DMS 273 treated with DMSO at 0.1 percent for 48 hours (cell line): ENCODE data around the gene KRTAP21-2.
"Not testable (repeated sequence)": the region's sequence is repeated elsewhere in the genome, so short reads cannot be mapped to it uniquely, and the experiment has no call there.

Experiments
- DNase-seq: peaks from one replicate; lab custom pipeline; 2025; lab: John Stamatoyannopoulos, UW

The KRTAP21-2 gene

GRCh38 chr21:30747159-30747558 lies at the start of gene KRTAP21-2:
TSS of gene KRTAP21-2 (minus strand) at chr21:30747259. CDS start at chr21:30747202, 57 bp downstream.
- no peak for DNase-seq

- no peak for DNase-seq
These were observed 46.7 kb upstream of the KRTAP21-2 start for GRCh38 chr21:30793581-30794314.

DNA sequence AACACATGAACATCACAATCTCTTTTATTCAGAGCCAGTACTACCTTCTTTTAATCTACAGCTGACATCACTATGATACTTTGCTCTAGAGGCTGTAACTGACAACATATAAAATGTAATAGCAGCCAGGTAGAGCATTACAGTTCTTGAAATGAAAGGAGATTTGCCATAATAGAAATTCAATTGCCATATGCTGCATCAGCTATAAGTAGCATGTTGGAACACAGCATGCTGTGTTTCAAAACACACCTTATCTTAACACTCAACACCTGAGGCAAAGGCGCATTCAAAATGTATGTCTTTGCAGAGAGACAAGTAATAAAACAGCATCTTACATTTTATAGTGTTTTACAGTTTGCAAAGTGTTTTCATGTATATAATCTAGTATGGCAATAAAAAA lies 32.2 kb upstream of the KRTAP21-2 start:
- no peak for DNase-seq

DNA sequence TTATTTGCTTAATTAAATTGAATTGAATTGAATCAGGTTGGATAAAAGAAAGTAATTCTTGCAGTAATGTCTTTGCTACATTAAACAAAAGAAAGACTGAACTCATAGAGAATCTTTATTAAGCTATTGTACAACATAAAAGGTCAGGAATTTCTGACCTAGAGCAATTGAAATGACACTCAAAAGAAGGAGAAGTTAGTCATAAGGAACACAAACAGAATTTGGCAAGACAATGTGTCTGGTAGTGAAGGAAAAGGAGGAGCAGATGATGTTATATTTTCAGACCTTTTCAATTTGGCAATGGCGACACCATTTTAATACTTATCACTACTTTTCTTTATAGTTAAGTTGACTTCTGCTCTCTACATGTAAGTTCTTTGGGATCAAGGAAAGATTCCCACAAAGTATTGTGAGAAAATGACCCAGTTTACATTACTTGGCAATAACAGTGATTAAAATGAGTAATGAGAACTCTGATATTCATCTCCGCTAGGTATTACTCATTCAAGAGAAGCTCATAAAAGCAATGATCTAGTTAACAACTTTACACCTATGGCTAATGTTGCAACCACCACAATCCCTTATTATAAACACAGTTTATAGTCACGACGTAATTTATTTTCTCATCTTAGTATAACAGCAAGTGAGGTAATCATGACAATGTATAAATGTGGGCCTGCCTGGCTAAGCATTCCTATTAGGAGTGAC lies 22.8 kb upstream of the KRTAP21-2 start:
- no peak for DNase-seq

DNA sequence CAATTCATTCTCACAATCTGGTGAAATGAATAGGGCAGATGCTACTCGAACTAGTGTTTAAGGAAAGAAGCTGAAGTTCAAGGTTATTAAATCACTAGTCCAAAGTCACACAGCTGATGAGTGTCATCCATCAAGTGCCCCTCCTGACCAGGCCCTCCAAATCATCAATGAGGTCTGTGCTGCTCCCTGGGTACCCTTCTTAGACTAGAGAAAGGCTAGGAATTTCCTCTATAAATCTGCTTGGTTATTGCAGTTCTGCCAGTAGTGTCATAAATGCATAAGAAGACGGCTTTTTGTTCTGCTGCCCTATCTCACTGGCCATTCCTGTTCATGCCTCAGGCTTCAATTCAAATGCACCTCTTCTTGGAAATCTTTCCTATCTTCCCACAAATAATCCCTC lies 13.7 kb upstream of the KRTAP21-2 start:
- DNase-seq, result no peak

- DNase-seq, result no peak
These were observed 11.2 kb upstream of the KRTAP21-2 start for GRCh38 chr21:30758306-30758705.

DNA sequence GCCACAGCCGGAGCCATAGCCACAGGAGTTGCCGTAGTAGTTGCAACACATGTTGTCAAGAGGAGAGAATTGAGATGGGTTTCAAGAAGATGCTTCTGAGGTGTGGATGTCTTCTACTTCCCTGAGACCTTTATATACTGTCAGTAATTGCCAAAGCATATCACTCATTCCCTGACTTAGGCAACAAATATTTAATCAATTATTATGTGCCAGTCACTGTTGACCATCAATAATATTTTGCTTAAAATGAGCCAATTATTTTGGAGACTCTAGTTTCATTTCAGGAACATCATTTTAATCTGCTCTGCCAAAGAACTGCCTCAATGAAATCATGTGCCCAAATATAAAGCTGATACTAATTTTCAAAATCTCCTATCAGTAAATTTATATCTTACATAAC lies 8.3 kb upstream of the KRTAP21-2 start, which contains the start of gene KRTAP21-1:
Gene KRTAP21-1, minus strand, starts transcription at position 101 of the 400 bp plus-strand sequence. Its CDS starts 50 bp downstream, at position 51.
- not testable (repeated sequence) for DNase-seq

DNA sequence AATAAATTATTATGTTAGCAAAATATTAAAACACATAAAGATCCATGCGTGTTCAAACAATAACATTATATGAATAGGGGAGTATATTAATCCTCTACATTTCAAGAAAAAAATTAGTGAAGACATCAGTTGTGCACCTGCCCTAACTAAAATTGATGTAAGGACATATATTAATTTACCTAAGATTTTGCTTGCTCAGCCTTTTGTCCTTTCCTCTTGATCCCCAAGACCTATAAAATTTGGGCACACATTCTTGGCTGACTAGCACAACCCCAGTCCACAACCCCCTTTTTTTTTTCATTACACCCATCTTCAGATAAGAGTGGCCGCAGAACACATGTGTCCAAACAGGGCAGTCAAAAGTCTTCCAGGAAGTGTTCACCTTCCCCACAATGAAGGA lies 6.6 kb downstream of the KRTAP21-2 start:
- DNase-seq, result no peak

GRCh38 chr21:30733026-30733425 lies 14.0 kb downstream of the KRTAP21-2 start:
- no peak for DNase-seq

- no peak for DNase-seq
These were observed 20.3 kb downstream of the KRTAP21-2 start for GRCh38 chr21:30726726-30727125.

DNA sequence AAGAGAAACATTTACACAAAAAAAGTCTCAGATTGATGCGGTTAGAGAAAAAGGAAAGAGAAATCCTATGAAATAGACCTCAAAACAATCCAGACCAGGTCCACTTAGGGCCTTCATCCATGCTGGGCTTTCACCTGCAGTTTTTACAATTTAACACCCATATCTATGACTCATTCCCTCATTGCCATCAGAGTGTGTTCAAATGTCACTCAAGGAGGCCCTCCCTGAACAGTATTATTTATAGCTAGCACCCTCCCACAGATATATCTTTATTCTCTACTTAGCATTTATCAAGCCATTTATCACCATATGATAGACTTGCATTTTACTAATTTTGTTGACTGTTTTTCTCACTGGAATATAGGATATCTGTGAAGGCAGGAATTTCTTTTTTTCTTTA lies 27.7 kb downstream of the KRTAP21-2 start:
- no peak for DNase-seq

DNA sequence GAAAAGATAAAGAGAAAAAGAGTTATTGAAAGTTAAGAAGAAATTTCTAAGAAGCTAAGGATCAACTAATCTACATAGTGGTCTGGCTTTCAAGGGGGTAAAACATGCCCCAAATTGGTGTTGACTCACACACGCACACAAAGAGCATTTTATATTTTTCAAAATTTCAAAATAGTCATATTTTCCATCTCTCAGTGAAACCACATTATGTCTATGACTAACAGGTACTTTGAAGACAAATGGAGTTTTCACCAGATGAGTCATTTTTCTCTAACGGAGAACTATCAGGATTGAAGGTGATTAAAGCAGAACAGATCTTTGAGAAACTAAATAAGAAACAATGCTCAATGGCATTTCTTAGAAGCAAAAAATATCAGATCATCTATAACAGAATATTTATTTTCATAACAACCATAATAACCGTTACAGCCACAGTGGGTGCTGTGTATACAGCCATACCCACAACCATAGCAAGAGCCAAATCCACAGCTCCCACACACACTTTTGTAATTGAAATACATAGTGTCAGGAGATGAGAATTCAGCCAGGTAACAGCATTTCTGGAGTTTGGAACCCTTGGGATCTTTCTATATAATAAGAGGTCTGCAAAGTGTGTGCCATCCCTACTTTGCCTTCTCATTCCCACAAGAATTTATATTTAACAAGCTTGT lies 28.7 kb downstream of the KRTAP21-2 start, which contains the start of gene KRTAP21-3:
Gene KRTAP21-3, minus strand, starts transcription at position 539 of the 671 bp plus-strand sequence. Its CDS starts 18 bp downstream, at position 521.
- DNase-seq, result no peak

GRCh38 chr21:30717105-30717504 lies 30.0 kb downstream of the KRTAP21-2 start:
- no peak for DNase-seq

DNA sequence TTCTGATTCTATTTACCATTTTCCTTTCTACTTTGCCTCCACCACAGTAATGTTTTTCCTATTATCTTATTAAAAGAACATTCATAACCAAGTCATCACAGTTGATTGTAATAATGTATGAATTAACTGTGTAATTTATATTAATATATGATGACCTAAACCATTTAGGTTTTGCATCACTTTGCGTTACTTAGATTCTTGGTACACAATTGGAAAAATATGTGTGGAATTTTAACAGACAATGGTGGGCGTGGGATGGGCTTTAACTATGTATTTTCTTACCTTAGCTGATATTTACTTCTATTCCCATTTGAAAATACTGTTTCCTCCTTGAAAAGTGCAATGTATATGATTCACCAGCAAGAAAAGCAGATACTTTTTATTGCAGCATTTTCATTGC lies 32.1 kb downstream of the KRTAP21-2 start:
- DNase-seq, result no peak

DNA sequence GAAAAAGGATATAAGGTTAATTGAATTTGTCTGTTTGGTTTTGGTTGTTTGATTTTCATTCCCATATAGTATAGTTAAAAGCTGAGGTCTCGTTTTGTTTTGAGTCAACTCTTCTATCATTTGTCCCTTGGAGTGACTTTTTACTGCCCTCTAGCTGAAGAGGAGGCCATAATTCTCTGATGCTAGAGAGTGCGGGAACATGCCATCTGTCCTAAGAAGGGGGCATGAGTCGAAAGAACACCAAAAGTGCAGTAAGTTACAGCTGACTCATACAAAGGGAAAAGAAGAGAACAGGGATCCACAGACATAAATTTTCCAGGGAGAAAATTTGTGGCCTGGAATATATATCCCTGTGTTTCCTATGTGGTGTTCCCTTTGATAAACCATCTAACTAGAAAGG lies 32.6 kb downstream of the KRTAP21-2 start:
- DNase-seq, result no peak

DNA sequence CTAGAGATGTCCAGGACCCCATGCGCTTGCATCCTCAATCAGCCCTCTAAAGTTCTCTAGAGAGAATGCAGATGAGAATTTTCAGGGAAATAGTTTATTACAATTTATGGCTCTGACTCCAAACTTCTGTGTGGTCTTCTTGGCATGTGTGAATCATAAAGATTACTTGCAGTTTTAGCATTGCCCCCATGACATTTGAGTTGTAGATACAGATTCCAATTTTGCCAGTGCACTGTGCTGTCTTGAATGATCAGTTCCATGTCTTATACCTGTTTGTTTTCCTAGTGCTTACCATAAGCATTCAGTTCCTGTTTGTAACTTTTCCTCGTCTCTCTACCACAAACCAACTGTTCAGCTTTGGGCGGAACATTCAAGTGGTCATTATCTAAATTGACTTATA lies 33.3 kb downstream of the KRTAP21-2 start:
- no peak for DNase-seq

DNA sequence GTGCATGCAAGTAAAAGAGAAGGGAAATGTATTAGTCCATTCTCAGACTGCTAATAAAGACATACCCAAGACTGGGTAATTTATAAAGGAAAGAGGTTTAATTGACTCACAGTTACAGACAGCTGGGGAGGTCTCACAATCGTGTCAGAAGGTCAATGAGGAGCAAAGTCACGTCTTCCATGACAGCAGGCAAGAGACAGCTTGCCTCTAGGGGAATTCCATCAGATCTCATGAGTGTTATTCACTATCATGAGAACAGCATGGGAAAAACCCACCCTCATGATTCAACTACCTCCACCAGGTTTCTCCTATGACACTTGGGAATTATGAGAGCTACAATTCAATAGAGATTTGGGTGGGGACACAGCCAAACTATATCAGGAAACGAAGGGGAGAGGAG lies 36.6 kb downstream of the KRTAP21-2 start:
- DNase-seq, result no peak

DNA sequence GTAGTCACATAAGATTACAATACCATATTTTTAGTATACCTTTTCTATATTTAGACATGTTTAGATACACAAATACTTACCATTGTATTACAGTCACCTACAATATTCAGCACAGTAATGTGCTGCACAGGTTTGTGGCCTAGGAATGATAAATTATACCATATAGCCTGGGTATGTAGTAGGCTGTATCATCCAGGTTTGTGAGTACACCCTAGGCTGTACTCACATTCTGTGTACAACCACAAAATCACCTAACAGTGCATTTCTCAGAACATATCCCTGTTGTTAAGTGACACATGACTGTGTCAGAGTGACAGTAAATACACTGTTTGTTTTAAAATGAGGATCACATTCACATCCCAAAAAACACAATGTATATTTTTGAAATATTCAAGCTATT lies 39.6 kb downstream of the KRTAP21-2 start:
- DNase-seq, result no peak
